ENCODE results near the gene CDKN2AIPNL.

DNA sequence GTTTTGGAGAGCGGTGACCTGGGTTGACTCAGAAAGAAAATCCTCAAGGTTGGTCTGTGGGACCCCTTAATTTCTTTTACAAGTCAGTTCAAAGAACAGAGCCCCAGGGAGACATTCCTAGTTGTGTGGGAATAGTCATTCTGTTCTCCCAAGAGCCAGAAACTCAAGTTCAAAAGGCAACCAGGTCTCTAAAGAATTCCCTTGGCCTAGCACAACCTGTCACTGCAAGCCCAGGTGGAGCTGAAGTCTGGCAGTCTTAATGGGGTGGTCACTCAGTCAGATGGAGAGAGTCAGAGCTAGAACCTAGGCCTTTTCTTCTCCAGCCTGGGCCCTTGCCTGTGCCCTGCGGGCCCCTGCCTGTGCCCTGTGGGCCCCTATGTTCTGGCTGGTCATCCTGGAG lies 37.5 kb upstream of the CDKN2AIPNL start:
- TF ChIP-seq POLR2A (IDR thresholded peaks at IDR 0.05), result no peak
- TF ChIP-seq, protein P1, sequence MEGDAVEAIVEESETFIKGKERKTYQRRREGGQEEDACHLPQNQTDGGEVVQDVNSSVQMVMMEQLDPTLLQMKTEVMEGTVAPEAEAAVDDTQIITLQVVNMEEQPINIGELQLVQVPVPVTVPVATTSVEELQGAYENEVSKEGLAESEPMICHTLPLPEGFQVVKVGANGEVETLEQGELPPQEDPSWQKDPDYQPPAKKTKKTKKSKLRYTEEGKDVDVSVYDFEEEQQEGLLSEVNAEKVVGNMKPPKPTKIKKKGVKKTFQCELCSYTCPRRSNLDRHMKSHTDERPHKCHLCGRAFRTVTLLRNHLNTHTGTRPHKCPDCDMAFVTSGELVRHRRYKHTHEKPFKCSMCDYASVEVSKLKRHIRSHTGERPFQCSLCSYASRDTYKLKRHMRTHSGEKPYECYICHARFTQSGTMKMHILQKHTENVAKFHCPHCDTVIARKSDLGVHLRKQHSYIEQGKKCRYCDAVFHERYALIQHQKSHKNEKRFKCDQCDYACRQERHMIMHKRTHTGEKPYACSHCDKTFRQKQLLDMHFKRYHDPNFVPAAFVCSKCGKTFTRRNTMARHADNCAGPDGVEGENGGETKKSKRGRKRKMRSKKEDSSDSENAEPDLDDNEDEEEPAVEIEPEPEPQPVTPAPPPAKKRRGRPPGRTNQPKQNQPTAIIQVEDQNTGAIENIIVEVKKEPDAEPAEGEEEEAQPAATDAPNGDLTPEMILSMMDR (IDR thresholded peaks at IDR 0.05), result no peak
